Activated CD4-positive, alpha-beta T cell treated with anti-CD3 and anti-CD28 coated beads, Interleukin-2, amount 50 U/mL, for 1 hour (primary cell): Measurements from ENCODE around the gene MFSD2A.
"Not testable (repeated sequence)": the region's sequence is repeated elsewhere in the genome, so short reads cannot be mapped to it uniquely, and the experiment has no call there.

Experiments
- DNase-seq: peaks from one replicate; pipeline ENCODE4 v3.0.0-alpha.2; 2020

The MFSD2A gene

DNA sequence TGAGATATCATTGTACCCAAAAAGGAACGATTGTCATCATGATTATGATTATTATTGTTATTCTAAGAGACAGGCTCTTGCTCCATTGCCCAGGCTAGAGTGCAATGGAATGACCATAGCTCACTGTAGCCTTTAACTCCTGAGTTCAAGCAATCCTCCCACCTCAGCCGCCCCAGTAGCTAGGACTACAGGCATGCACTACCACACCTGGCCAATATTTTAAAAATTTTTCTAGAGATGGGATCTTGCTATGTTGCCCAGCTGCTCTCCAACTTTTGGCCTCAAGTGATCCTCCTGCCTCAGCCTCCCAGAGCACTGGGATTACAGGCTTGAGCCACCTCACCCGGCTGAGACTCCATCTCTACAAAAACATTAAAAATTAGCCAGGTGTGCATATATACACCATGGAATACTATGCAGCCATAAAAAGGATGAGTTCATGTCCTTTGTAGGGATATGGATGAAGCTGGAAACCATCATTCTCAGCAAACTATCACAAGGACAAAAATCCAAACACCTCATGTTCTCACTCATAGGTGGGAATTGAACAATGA is 52.6 kb downstream of the MFSD2A start:
- DNase-seq: not testable (repeated sequence)

DNA sequence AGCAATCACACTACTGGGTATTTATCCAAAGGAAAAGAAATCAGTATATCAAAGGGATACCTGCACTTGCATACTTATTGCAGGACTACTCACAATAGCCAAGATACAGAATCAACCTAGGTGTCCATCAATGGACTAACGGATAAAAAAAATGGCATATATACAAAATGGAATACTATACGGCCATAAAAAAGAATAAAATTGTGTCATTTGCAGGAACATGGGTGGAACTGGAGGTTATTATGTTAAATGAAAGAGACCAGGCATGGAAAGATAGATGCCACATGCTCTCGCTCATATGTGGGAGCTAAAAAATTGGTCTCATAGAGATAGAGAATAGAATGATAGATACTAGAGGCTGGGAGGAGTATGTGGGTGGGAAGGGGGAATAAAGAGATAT is 56.3 kb downstream of the MFSD2A start:
- no peak for DNase-seq

DNA sequence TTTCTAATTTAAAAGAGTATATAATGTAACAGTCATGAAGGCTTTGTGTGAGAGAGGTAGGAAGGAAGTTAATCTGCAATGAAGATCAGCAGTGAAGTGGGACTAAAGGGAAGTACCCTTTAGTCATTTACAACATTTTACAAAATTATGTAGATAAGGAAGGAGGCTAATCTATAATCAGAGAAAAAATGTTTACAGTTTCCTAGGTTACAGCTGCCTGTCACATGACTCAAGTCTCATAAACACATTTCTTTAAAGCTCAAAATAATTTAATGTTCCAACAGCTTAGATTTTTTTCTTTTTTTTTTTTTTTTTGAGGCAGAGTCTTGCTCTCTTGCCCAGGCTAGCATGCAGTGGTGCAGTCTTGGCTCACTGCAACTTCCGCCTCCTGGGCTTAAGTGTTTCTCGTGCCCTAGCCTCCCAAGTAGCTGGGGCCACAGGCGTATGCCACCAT is 59.3 kb downstream of the MFSD2A start:
- no peak for DNase-seq

DNA sequence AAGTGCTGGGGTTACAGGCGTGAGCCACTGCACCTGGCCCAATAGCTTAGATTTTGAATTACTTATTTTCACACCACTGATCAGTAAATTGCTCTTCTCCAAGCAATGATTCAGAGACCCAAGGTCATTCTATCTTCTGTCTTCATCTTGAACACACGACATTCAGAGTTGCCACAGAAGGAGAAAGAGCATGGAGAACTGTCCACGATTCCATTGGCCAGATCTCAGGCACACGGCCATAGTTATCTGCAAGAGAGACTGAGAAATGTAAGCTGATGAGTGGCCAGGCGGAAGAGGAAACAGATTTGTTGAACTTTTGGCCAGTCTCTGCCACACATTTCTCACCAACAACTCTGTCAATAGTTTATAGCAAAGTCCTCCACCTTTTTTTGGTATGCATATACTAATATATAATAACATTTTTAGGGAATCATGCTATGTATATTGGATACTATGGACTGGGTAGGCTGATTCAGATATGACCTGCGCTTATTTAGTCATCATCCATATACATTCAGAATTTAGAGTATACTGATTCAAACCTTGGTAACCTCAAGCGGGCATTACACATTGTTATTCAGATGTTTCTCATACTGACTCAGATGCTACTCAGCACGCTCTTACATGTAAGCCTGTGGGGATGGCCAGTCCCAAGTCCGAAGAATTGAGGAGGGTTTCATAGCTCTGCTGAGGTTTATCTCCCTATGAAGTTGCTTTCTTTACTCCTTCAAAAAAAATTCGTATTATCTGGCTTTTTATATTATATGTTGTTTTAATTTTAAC is 60.1 kb downstream of the MFSD2A start:
- DNase-seq: no peak

DNA sequence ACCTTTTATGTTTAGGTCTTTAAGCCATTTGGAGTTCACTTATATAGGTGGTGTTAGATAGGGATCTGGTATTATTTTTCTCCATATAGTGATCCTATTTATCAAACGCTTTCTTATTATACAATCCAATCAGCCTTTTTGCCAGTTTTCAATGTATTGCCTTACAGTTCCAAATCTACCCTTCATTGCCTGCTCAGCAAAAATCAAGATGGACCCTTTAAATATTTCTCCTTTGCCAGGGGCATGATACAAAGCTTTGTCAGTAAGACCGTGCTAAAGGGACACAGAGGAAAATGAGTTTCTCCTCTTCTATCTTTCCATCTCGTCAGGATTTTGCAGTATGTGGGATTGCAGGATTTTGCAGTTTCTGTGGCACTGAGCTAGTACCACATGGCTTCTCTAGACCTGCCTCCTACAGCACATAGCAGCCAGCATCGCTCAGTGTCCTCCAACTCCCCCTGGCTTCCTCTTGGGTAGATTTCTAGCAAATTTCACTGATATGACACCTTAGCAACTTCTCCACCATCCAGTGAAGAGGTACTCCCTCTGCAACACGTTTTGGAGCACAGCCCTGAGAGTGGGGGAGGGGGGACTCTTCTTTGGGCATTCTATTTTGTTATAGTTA is 63.1 kb downstream of the MFSD2A start:
- no peak for DNase-seq
